Measurements from ENCODE around the gene GBA3.

DNA sequence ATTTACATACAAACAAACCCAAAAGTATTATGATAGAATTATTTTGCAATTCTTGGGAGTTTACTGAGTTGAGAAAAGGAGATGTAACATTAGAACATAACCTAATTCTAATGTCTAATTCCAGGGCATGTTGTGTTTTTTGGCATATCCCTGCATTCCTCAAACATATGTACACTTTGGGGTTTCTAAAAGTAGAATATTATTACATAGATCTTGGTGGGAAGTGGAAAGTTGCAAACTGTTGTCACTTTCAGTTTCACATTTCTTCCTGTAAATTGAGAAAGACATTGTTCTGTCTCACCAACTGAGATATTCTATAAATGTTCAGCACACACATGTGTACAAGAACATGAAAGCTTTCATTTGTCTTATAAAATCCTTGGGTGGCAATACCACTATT, 24.4 kb upstream of the GBA3 start:
- TF ChIP-seq, protein P1, sequence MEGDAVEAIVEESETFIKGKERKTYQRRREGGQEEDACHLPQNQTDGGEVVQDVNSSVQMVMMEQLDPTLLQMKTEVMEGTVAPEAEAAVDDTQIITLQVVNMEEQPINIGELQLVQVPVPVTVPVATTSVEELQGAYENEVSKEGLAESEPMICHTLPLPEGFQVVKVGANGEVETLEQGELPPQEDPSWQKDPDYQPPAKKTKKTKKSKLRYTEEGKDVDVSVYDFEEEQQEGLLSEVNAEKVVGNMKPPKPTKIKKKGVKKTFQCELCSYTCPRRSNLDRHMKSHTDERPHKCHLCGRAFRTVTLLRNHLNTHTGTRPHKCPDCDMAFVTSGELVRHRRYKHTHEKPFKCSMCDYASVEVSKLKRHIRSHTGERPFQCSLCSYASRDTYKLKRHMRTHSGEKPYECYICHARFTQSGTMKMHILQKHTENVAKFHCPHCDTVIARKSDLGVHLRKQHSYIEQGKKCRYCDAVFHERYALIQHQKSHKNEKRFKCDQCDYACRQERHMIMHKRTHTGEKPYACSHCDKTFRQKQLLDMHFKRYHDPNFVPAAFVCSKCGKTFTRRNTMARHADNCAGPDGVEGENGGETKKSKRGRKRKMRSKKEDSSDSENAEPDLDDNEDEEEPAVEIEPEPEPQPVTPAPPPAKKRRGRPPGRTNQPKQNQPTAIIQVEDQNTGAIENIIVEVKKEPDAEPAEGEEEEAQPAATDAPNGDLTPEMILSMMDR (IDR thresholded peaks at IDR 0.05; ENCODE audit: extremely low read depth in 1 of 2, insufficient read depth in 1 of 2, low read depth in 1 of 2, low read length in 2 of 2): no peak
- TF ChIP-seq POLR2AphosphoS5 (IDR thresholded peaks at IDR 0.05; ENCODE audit: insufficient read depth, low read depth, low read length) (no peak), MYC (IDR thresholded peaks at IDR 0.05; ENCODE audit: low read depth, low read length) (no peak), POLR2A (IDR thresholded peaks at IDR 0.05; ENCODE audit: low read depth, low read length) (no peak), EZH2 (IDR thresholded peaks at IDR 0.05; ENCODE audit: borderline replicate concordance, low read depth, low read length, severe bottlenecking) (no peak)

All from endothelial cell of umbilical vein (primary cell).